ENCODE data around the gene ASB2. TPM values are rescaled to one million over a fixed set of nuclear protein-coding genes. Genes with fewer than 3 reads are reported as not detected.

ASB2 gene
- total RNA-seq, 2 experiments from 2014 or later = 93.9 to 99.3 TPM

GRCh38 chr14:93915070-93915705, 61.2 kb downstream of the ASB2 start:
- CTCF ChIA-PET = interaction anchor here (1.9 kb wide), 1 partner anchor 8 kb away, joined by 7 read pairs; no protein-coding TSS in a partner anchor
- Mint-ChIP-seq H3K4me3 (no peak overlapping the region), H3K9me3 (peaks cover 10% of the 10 kb centered on the region), H3K27ac (no peak overlapping the region), H3K4me1 (peaks cover 13% of the 10 kb centered on the region), H3K36me3 (ENCODE audit: low read depth) (peaks cover 3% of the 10 kb centered on the region), H3K27me3 (peaks cover 2% of the 10 kb centered on the region)
- no peak for DNase-seq
- POLR2A ChIA-PET = no interaction called here

- peaks cover 13% of the 10 kb centered on the region for H3K4me1 Mint-ChIP-seq
- H3K27ac Mint-ChIP-seq = no peak overlapping the region
- H3K27me3 Mint-ChIP-seq = no peaks in the 10 kb centered on the region
- POLR2A ChIA-PET = no interaction called here
- peak; percentile 30 for DNase-seq
- CTCF ChIA-PET = interaction anchor here (1.9 kb wide), 1 partner anchor 8 kb away, joined by 7 read pairs; no protein-coding TSS in a partner anchor
- H3K36me3 Mint-ChIP-seq (ENCODE audit: low read depth) = peaks cover 3% of the 10 kb centered on the region
- H3K9me3 Mint-ChIP-seq = peaks cover 10% of the 10 kb centered on the region
- H3K4me3 Mint-ChIP-seq = no peak overlapping the region
Observed at GRCh38 chr14:93914278-93914677, 62.1 kb downstream of the ASB2 start.

GRCh38 chr14:93912782-93913181, 63.6 kb downstream of the ASB2 start:
- DNase-seq = no peak
- Mint-ChIP-seq H3K4me3 (no peak overlapping the region), H3K4me1 (peaks cover 13% of the 10 kb centered on the region), H3K27ac (no peak overlapping the region), H3K9me3 (peaks cover 10% of the 10 kb centered on the region), H3K27me3 (peaks cover 3% of the 10 kb centered on the region), H3K36me3 (ENCODE audit: low read depth) (peaks cover 3% of the 10 kb centered on the region)
- POLR2A ChIA-PET = no interaction called here
- CTCF ChIA-PET = no interaction called here

DNA sequence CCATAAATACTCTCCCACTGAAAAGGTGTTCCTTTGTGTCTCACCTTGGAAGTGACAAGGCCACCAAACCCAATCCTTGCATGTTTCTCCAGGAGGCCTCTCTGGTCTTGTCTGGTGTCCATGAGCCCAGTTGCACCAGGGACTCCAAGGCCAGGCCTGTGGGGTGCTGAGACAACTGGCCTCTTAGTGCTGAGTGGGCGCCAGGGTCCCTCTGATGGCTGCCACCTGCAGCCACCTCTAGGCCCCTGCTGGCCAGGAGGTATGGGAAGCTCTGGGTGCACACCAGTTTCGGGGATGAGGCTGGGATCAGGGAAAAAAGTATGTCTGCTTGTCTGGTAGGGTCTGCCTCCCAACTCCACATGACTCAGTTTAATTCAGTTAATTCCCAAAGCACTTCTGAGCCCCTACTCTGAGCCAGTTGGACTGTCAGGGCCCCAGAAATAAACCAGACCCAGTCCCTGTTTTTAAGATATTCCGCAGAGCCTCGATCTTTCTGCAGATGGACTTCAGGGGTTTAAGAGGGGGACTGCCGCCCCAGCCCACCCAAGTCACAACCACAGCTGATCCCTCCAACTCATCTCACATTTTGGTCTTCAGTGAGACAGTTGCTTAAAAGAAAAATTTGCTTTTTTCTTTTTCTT, 64.3 kb downstream of the ASB2 start:
- peaks cover 13% of the 10 kb centered on the region for H3K4me1 Mint-ChIP-seq
- CTCF ChIA-PET = interaction anchor here (1.4 kb wide), 1 partner anchor 24 kb away, joined by 3 read pairs; no protein-coding TSS in a partner anchor
- peaks cover 3% of the 10 kb centered on the region for H3K36me3 Mint-ChIP-seq (ENCODE audit: low read depth)
- H3K9me3 Mint-ChIP-seq = peaks cover 10% of the 10 kb centered on the region
- POLR2A ChIA-PET = no interaction called here
- H3K27ac Mint-ChIP-seq = no peak overlapping the region
- DNase-seq = no peak
- H3K27me3 Mint-ChIP-seq = peaks cover 3% of the 10 kb centered on the region
- no peak overlapping the region for H3K4me3 Mint-ChIP-seq

DNA sequence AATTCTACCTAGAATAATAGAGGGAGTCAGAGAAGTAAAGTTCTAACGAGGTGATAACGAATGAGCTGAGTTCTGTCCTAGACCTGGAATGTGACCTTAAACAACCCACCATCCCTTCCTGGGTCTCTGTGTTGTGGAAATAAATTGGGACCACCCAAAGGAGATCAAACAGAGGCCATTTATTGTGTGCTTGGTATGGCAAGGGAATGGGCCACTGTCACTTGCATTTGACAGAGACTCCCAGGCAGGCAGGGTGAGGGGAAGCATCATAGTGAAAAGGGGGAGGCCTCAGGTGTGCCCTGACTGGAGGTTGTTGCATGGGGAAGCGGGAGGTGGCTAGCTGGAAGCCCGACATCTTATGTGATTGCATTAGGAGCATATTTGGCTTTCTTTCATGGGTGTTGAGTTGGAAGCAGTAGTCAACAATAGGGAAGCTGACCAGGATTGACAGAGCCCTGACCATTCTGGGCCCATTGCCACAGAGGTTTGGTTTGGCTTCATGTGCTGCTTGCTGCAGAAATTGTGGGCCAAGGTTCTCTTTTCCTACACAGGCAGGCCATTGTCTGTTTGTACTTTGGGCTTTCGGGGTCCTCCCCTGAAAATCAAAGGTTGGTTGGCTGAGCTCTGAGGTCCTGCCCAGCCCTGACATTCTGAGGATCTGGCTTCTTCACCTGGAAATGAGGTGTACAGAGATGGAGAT, 66.8 kb downstream of the ASB2 start:
- ChIA-PET CTCF (interaction anchor here (1.2 to 1.4 kb wide), 2 partner anchors 8 to 11 kb away, joined by 3 to 4 read pairs; no protein-coding TSS in a partner anchor), POLR2A (interaction anchor here (1.0 kb wide), 1 partner anchor 23 kb away, joined by 3 read pairs; no protein-coding TSS in a partner anchor)
- Mint-ChIP-seq H3K36me3 (ENCODE audit: low read depth) (peaks cover 3% of the 10 kb centered on the region), H3K4me1 (peaks cover 16% of the 10 kb centered on the region), H3K27ac (no peak overlapping the region), H3K4me3 (no peak overlapping the region), H3K27me3 (peaks cover 6% of the 10 kb centered on the region), H3K9me3 (peaks cover 5% of the 10 kb centered on the region)
- no peak for DNase-seq

DNA sequence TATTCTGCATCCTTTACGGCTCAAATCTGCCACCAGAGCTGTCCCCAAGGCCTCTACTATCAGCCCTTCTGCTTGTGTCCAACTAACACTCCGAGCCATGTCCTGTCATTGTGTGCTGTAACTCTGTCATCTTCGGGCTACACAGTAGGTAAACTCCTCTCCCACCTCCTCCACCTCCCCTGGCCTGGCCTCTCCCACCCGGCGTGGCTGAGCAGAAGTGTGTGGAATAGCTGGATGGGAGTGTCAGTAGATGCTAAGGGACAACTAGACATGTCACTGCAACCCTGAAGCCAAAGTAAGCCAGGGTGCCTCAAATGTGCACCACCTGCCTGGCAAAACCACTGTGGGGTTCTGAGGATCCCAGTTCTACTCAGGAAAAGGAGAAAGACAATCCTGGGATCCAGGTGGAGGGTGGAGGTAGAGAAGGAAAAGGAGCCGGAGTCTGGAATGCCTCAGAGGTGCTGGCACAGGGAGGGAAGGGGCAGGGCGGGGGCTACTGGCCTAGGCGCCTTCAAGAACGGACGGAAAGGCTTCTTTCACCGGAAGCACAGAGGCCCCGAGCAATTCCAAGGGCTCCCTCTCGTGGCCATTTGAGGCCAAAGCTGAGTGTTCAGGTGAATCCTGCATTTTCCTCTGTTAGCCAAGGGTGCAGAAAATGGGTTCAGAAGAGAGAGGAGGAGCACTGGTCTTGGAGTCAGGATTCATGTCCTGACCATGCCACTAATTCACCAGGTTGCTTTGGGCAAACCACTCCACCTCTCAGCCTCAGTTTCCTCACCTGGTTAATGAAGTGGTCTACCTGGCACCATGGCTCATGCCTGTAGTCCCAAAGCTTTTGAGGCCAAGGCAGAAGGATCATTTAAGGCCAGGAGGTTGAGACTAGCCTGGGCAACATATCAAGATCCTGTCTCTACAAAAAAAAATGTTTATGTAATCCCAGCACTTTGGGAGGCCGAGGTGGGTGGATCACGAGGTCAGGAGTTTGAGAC, 69.7 kb downstream of the ASB2 start:
- peak; percentile 77 for DNase-seq
- no peaks in the 10 kb centered on the region for H3K9me3 Mint-ChIP-seq
- H3K4me1 Mint-ChIP-seq = peaks cover 3% of the 10 kb centered on the region
- H3K4me3 Mint-ChIP-seq = no peak overlapping the region
- ChIA-PET CTCF (interaction anchor here (1.0 to 3.3 kb wide), 8 partner anchors 8 to 252 kb away, joined by 3 to 13 read pairs (median 4); no protein-coding TSS in a partner anchor), POLR2A (no interaction called here)
- H3K27me3 Mint-ChIP-seq = peaks cover 18% of the 10 kb centered on the region
- H3K27ac Mint-ChIP-seq = no peak overlapping the region
- no peaks in the 10 kb centered on the region for H3K36me3 Mint-ChIP-seq (ENCODE audit: low read depth)

DNA sequence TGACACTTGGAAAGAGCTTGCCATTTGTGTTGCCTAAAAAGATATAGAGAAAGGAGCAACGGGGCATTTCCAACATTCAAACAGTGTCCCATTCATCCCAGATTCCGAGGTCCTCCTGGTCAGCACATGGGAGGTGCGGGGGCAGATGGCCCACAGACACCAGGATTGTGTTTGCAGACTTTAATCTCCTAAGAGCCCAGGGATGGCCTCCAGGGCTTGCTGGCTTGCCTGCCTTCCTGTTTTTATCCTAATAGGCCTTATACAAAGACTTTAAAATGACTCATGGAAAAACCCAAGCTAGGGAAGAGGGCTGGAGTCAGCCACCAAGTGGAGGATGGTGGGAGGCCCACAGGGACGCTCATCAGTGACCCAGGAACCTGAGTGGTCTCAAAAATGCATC, 70.7 kb downstream of the ASB2 start:
- Mint-ChIP-seq H3K9me3 (no peaks in the 10 kb centered on the region), H3K4me3 (no peak overlapping the region), H3K36me3 (ENCODE audit: low read depth) (no peaks in the 10 kb centered on the region), H3K27me3 (peaks cover 18% of the 10 kb centered on the region), H3K4me1 (peaks cover 3% of the 10 kb centered on the region), H3K27ac (no peak overlapping the region)
- no peak for DNase-seq
- CTCF ChIA-PET = interaction anchor here (0.6 to 3.3 kb wide), 2 partner anchors 102 to 251 kb away, joined by 4 to 13 read pairs; no protein-coding TSS in a partner anchor
- POLR2A ChIA-PET = no interaction called here

DNA sequence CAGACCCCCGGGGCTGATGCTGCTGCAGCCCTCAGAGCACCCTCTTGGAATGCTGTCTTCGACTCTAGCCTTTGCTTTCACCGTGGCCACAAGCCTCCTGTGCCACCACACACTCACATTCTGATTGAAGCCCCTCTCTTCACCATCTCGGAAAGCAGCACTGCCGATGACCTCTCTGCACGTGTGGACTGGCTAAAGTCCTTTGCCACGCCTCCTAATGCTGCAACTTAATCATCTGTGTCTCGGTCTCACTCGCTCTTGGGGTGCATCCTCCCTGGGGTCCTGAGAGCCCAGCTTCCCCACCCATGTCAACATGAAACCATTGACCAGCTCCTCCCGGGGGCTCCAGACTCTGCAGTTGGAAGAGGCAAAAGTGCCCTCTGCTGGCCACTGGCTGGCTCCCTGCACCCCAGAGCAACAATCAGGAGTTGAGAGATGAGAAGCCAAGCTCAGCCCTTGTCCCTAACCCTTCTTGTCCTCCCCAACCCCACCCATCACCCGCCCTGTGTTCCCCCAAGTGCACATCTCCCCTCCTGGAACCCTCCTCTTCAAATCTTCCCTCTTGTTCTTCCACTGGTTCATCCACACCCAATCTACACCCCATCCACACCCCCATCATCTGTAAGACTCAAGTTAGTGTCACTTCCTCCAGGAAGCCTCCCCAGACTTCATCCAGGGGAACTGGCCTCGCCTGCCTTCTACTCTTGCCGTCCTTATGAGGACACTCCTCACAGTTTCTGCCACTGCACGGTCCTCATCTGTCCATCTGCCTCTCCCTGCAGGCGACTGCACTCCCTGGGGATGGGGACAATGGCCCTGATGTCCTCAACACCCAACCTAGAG, 72.8 kb downstream of the ASB2 start:
- POLR2A ChIA-PET = no interaction called here
- DNase-seq = no peak
- CTCF ChIA-PET = interaction anchor here (1.2 kb wide), 1 partner anchor 195 kb away, joined by 3 read pairs; no protein-coding TSS in a partner anchor
- H3K36me3 Mint-ChIP-seq (ENCODE audit: low read depth) = no peaks in the 10 kb centered on the region
- H3K9me3 Mint-ChIP-seq = no peaks in the 10 kb centered on the region
- H3K4me3 Mint-ChIP-seq = no peak overlapping the region
- peaks cover 17% of the 10 kb centered on the region for H3K27me3 Mint-ChIP-seq
- H3K27ac Mint-ChIP-seq = no peak overlapping the region
- H3K4me1 Mint-ChIP-seq = peaks cover 3% of the 10 kb centered on the region

- Mint-ChIP-seq H3K27me3 (peaks cover 15% of the 10 kb centered on the region), H3K4me1 (peaks cover 3% of the 10 kb centered on the region)
- CTCF ChIA-PET = interaction anchor here (1.2 kb wide), 1 partner anchor 194 kb away, joined by 3 read pairs; no protein-coding TSS in a partner anchor
Observed at GRCh38 chr14:93902619-93903307, 73.6 kb downstream of the ASB2 start.

GRCh38 chr14:93901813-93902212, 74.6 kb downstream of the ASB2 start:
- POLR2A ChIA-PET = no interaction called here
- CTCF ChIA-PET = no interaction called here
- no peaks in the 10 kb centered on the region for H3K36me3 Mint-ChIP-seq (ENCODE audit: low read depth)

More at GRCh38 chr14:93902619-93903307, 73.6 kb downstream of the ASB2 start:
- no peaks in the 10 kb centered on the region for H3K9me3 Mint-ChIP-seq
- DNase-seq = no peak
- H3K36me3 Mint-ChIP-seq (ENCODE audit: low read depth) = no peaks in the 10 kb centered on the region
- H3K4me3 Mint-ChIP-seq = no peak overlapping the region
- POLR2A ChIA-PET = no interaction called here
- H3K27ac Mint-ChIP-seq = no peak overlapping the region

DNA sequence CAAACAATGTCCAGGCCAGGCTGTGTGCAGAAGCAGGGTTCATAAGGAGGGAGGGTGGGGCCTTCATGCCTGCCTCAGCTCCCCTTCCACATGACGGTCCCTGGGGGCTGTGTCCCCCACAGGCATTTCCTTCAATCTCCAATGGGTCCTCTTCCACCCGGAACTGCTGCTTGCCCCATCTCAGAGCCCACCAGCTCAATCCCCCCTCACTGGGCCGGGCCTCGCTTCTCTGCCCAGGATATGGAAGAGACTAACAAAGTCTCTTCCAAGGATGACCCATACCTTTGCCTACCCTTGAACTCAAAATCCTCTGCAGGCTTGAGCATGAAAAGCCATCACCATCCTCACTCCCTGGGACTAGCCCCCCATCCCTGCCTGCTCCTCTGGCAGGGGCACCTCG, 77.6 kb downstream of the ASB2 start:
- POLR2A ChIA-PET = no interaction called here
- peaks cover 5% of the 10 kb centered on the region for H3K27me3 Mint-ChIP-seq
- no peaks in the 10 kb centered on the region for H3K4me1 Mint-ChIP-seq
- H3K27ac Mint-ChIP-seq = no peak overlapping the region
- CTCF ChIA-PET = interaction anchor here (1.3 to 1.6 kb wide), 2 partner anchors 8 to 10 kb away, joined by 4 to 5 read pairs; no protein-coding TSS in a partner anchor
- no peaks in the 10 kb centered on the region for H3K9me3 Mint-ChIP-seq
- no peaks in the 10 kb centered on the region for H3K36me3 Mint-ChIP-seq (ENCODE audit: low read depth)
- no peak for DNase-seq
- H3K4me3 Mint-ChIP-seq = no peak overlapping the region

More at GRCh38 chr14:93901813-93902212, 74.6 kb downstream of the ASB2 start:
- DNase-seq = no peak
- H3K4me3 Mint-ChIP-seq = no peak overlapping the region
- H3K27ac Mint-ChIP-seq = no peak overlapping the region
- peaks cover 3% of the 10 kb centered on the region for H3K4me1 Mint-ChIP-seq
- H3K9me3 Mint-ChIP-seq = no peaks in the 10 kb centered on the region
- H3K27me3 Mint-ChIP-seq = peaks cover 15% of the 10 kb centered on the region
